ENCODE results near the gene IPO5.

IPO5 gene

DNA sequence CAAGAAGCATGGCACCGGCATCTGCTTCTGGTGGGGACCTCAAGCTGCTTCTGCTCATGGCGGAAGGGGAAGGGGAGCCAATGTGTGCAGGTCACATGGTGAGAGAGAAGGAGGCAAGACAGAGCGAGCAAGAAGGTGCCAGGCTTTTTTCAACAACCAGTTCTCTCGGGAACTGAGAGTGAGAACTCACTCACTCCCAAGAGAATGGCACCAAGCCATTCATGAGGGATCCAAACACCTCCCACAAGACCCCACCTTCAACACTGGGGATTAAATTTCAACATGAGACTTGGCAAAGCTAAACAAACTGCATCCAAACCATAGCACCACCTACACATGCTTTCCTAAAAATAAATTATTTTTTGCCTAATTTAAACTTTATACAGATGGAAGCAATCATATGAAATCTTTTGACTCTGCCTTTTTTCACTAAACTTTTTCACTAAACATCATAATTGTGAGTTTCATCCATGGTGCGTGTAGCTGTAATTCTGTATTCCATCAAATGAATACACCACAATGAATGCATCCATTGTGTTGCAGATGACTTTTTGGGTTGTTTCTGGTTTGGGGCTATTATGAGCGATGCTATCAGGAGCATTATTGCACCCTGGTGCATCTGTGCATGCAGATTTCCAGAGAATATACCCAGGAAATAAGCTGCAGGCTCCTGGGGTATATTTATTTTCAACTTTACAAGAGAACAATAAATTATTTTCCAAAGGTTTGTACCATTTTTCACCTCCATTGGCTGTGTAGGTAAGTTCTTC is 14.6 kb upstream of the IPO5 start:
- TF ChIP-seq, protein P1, sequence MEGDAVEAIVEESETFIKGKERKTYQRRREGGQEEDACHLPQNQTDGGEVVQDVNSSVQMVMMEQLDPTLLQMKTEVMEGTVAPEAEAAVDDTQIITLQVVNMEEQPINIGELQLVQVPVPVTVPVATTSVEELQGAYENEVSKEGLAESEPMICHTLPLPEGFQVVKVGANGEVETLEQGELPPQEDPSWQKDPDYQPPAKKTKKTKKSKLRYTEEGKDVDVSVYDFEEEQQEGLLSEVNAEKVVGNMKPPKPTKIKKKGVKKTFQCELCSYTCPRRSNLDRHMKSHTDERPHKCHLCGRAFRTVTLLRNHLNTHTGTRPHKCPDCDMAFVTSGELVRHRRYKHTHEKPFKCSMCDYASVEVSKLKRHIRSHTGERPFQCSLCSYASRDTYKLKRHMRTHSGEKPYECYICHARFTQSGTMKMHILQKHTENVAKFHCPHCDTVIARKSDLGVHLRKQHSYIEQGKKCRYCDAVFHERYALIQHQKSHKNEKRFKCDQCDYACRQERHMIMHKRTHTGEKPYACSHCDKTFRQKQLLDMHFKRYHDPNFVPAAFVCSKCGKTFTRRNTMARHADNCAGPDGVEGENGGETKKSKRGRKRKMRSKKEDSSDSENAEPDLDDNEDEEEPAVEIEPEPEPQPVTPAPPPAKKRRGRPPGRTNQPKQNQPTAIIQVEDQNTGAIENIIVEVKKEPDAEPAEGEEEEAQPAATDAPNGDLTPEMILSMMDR (IDR thresholded peaks at IDR 0.05): no peak

- TF ChIP-seq, protein P1 (IDR thresholded peaks at IDR 0.05): no peak
Observed at GRCh38 chr13:97944396-97945029, 9.0 kb upstream of the IPO5 start.

GRCh38 chr13:97945342-97945741 is 8.1 kb upstream of the IPO5 start:
- TF ChIP-seq, protein P1 (IDR thresholded peaks at IDR 0.05): no peak

DNA sequence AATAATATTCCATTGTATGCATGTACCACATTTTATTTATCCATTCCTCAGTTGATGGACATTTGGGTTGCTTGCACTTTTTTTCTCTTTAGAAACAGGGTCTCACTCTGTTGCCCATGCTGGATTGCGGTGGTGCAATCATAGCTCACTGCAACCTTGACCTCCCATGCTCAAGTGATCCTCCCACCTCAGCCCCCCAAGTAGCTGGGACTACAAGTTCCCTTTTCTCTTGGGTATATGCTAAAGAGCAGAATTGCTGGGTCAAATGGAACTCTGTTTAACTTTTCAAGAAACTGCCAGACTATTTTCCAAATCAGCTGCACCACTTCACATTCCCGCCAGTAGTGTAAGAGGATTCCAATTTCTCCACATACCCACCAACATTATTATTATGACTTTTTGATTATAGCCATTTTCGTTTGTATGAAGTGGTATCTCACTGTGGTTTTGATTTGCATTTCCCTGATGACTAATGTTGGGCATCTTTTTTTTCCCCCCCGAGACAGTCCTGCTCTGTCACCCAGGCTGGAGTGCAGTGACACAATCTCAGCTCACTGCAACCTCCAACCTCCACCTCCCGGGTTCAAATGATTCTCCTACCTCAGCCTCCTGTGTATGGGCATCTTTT is 7.6 kb upstream of the IPO5 start:
- TF ChIP-seq, protein P1 (IDR thresholded peaks at IDR 0.05): no peak

- TF ChIP-seq, protein P1 (IDR thresholded peaks at IDR 0.05): no peak
Observed at GRCh38 chr13:97946951-97947588, 6.4 kb upstream of the IPO5 start.

GRCh38 chr13:97948041-97948440 is 5.4 kb upstream of the IPO5 start:
- TF ChIP-seq, protein P1 (IDR thresholded peaks at IDR 0.05): no peak

DNA sequence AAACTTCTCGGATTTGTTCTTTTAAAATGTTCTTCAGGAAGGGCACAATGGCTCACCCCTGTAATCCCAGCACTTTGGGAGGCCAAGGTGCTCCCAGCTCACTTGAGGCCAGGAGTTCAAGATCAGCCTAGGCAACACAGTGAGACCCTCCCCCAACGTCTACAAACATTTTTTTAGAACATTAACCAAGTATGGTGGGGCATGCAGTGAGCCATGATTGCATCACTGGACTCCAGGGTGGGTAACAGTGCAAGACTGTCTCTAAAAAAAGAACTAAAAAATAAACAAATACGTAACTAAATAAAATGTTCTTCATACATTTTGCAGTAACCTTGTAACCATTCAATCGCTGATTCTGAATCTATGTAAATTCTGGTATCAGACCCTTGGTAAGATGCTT is 2.1 kb upstream of the IPO5 start:
- TF ChIP-seq, protein P1 (IDR thresholded peaks at IDR 0.05): no peak
